ENCODE results near the gene PUS1. TPM values are rescaled to one million over a fixed set of nuclear protein-coding genes. Genes with fewer than 3 reads are reported as not detected.
A peak's percentile ranks its signal among the peaks of the same experiment; 100 is the strongest.
"Not testable (repeated sequence)": the region's sequence is repeated elsewhere in the genome, so short reads cannot be mapped to it uniquely, and the experiment has no call there.

The PUS1 gene
- total RNA-seq (10 to 100 TPM; 56.9 to 57.0 TPM), polyA plus RNA-seq (10 to 100 TPM; 16.9 to 35.1 (median 17.5) TPM), total RNA-seq (19.2 to 97.9 (median 35.9) reads per million in 6 experiments)

DNA sequence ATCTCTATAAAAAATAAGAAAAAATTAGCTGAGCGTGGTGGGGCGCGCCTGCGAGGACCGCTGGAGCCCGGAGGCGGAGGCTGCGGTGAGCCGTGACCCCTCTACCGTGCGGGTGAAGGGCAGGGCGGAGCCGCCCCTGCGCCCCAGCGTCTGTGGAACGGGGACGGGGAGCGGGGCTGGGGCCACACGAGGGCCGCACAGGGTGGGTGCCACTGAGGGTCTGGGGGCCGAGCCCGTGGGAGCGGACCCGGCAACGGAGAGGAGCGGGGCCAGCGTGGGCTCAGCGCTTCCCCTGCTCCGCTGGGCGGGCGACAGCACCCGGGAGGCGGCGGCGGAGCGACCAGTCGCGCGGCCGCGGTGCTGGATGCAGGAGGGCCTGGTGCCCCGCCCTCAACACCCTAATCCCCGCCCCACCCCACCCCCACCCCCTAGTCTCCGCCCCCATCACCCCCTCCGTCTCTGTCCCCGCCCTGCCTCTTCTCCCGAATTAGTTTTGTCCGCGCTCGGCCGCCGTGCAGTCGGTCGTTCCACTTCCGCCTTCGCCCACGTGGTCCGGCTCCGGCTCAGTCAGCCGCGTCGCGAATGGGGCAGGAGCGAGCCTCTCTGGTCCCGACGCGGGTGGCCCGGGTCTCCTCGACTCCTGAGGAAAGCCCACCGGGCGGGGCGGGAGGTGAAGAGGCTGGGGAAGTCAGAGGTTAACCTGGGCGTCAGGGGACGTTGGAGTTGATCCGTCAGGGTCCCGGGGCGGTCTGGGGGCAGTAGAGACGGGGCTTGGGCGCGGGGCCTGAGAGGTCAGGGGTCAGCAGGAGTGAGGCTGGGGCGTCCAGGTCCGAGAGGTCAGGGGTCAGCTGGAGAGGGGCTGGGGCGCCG lies at the start of gene PUS1:
Gene PUS1, plus strand, starts transcription at position 566 of the 870 bp plus-strand sequence. CDS start 447 bp downstream, outside the sequence.
- peaks cover 0 to 24% (median 6%) of the 10 kb centered on the region in 3 donors for H3K36me3 Mint-ChIP-seq
- H3K4me3 Mint-ChIP-seq: peak within 1 kb of the TSS; percentile 88 to 99 (median 94)
- H3K27me3 Mint-ChIP-seq: no peaks in the 10 kb centered on the region
- H3K4me1 Mint-ChIP-seq: peaks cover 14 to 33% (median 21%) of the 10 kb centered on the region in 4 donors
- peak; percentile 89 to 97 (median 92) for DNase-seq
- peak; percentile 82 to 83 for ATAC-seq
- H3K9me3 Mint-ChIP-seq: no peaks in the 10 kb centered on the region
- POLR2A ChIA-PET: interaction anchor here (0.6 to 4.3 kb wide), 8 partner anchors 10 to 153 kb away, joined by 3 to 42 read pairs (median 5); partner anchors contain the start of gene EP400
- peak within 1 kb of the TSS; percentile 77 to 95 (median 92) for H3K27ac Mint-ChIP-seq

GRCh38 chr12:131882804-131883520 lies 46.1 kb upstream of the PUS1 start:
- Mint-ChIP-seq H3K36me3 (peaks cover 0 to 6% (median 0%) of the 10 kb centered on the region in 3 donors), H3K27ac (no peak overlapping the region), H3K4me3 (no peak overlapping the region), H3K4me1 (peaks cover 0 to 1% (median 0%) of the 10 kb centered on the region in 4 donors), H3K27me3 (peaks cover 0 to 10% (median 3%) of the 10 kb centered on the region in 5 donors), H3K9me3 (peaks cover 0 to 7% (median 2%) of the 10 kb centered on the region in 9 donors)
- ATAC-seq (no peak), DNase-seq (no peak)
- POLR2A ChIA-PET: no interaction called here

- no peak overlapping the region for H3K27ac Mint-ChIP-seq
- ATAC-seq: no peak
- H3K9me3 Mint-ChIP-seq: peaks cover 0 to 7% (median 2%) of the 10 kb centered on the region in 9 donors
- POLR2A ChIA-PET: no interaction called here
- H3K36me3 Mint-ChIP-seq: peaks cover 0 to 6% (median 0%) of the 10 kb centered on the region in 3 donors
- peaks cover 0 to 1% (median 0%) of the 10 kb centered on the region in 4 donors for H3K4me1 Mint-ChIP-seq
- DNase-seq: no peak
- H3K4me3 Mint-ChIP-seq: no peak overlapping the region
- H3K27me3 Mint-ChIP-seq: peaks cover 0 to 10% (median 3%) of the 10 kb centered on the region in 5 donors
Observed at GRCh38 chr12:131883521-131883900, 45.6 kb upstream of the PUS1 start.

DNA sequence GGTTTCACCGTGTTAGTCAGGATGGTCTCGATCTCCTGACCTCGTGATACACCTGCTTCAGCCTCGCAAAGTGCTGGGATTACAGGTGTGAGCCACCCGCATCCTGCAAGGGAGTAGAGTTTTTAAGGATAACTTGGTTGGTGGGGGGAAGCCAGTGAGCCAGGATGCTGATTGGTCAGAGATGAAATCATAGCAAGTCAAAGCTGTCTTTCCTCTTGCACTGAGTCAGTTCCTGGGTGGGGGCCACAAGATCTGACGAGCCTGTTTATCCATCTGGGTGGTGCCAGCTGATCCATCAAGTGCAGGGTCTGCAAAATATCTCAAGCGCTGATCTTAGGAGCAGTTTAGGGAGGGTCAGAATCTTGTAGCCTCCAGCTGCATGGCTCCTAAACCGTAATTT lies 44.0 kb upstream of the PUS1 start:
- H3K4me3 Mint-ChIP-seq, POLR2A ChIA-PET, H3K27ac Mint-ChIP-seq, H3K36me3 Mint-ChIP-seq, H3K27me3 Mint-ChIP-seq, H3K4me1 Mint-ChIP-seq, H3K9me3 Mint-ChIP-seq, ATAC-seq, DNase-seq: not testable (repeated sequence)

GRCh38 chr12:131885543-131886057 lies 43.5 kb upstream of the PUS1 start:
- no peak overlapping the region for H3K27ac Mint-ChIP-seq
- peaks cover 0 to 7% (median 2%) of the 10 kb centered on the region in 9 donors for H3K9me3 Mint-ChIP-seq
- H3K27me3 Mint-ChIP-seq: peaks cover 0 to 4% (median 0%) of the 10 kb centered on the region in 5 donors
- H3K36me3 Mint-ChIP-seq: peaks cover 0 to 6% (median 0%) of the 10 kb centered on the region in 3 donors
- H3K4me1 Mint-ChIP-seq: peaks cover 0 to 4% (median 0%) of the 10 kb centered on the region in 4 donors
- ATAC-seq (no peak), DNase-seq (no peak)
- POLR2A ChIA-PET: no interaction called here
- H3K4me3 Mint-ChIP-seq: no peak overlapping the region

DNA sequence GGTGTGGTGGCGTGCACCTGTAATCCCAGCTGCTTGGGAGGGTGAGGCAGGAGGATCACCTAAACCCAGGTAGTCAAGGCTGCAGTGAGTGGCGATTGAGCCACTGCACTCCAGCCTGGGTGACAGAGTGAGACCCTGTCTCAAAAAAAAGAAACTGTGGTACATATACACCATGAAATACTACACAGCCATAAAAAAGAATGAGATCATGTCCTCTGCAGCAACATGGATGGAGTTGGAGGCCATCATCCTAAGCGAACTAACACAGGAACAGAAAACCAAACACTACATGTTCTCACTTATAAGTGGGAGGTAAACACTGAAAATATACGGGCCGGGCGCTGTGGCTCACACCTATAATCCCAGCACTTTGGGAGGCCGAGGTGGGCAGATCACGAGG lies 37.4 kb upstream of the PUS1 start:
- peak overlapping the region in 1 of 10 donors; percentile 24 for H3K4me3 Mint-ChIP-seq
- peaks cover 7 to 14% (median 10%) of the 10 kb centered on the region in 4 donors for H3K4me1 Mint-ChIP-seq
- H3K9me3 Mint-ChIP-seq, H3K36me3 Mint-ChIP-seq, ATAC-seq, DNase-seq, POLR2A ChIA-PET, H3K27me3 Mint-ChIP-seq: not testable (repeated sequence)
- peak overlapping the region in 1 of 10 donors; percentile 23 for H3K27ac Mint-ChIP-seq

GRCh38 chr12:131892711-131893604 lies 36.1 kb upstream of the PUS1 start:
- POLR2A ChIA-PET: no interaction called here
- H3K36me3 Mint-ChIP-seq: peaks cover 0 to 2% (median 0%) of the 10 kb centered on the region in 3 donors
- H3K27ac Mint-ChIP-seq: peak overlapping the region in 6 of 10 donors; percentile 24 to 85 (median 66)
- DNase-seq (no peak), ATAC-seq (no peak)
- peaks cover 11 to 26% (median 17%) of the 10 kb centered on the region in 4 donors for H3K4me1 Mint-ChIP-seq
- H3K9me3 Mint-ChIP-seq: no peaks in the 10 kb centered on the region
- no peaks in the 10 kb centered on the region for H3K27me3 Mint-ChIP-seq
- peak overlapping the region in 6 of 10 donors; percentile 59 to 90 (median 61) for H3K4me3 Mint-ChIP-seq

- DNase-seq (peak in 2 of 10 donors; percentile 13 to 22), ATAC-seq (no peak)
- POLR2A ChIA-PET: no interaction called here
- Mint-ChIP-seq H3K27me3 (no peaks in the 10 kb centered on the region), H3K36me3 (peaks cover 0 to 2% (median 0%) of the 10 kb centered on the region in 3 donors), H3K27ac (peak overlapping the region; percentile 24 to 82 (median 53)), H3K4me1 (peaks cover 11 to 29% (median 20%) of the 10 kb centered on the region in 4 donors), H3K4me3 (peak overlapping the region; percentile 9 to 90 (median 60)), H3K9me3 (no peaks in the 10 kb centered on the region)
Observed at GRCh38 chr12:131893605-131894312, 35.3 kb upstream of the PUS1 start.

GRCh38 chr12:131894313-131894860 lies 34.7 kb upstream of the PUS1 start, which contains the start of gene ULK1:
ULK1 (plus strand) TSS chr12:131894622; CDS start chr12:131895002, 380 bp downstream.
- peak within 1 kb of the TSS; percentile 75 to 95 (median 88) for H3K4me3 Mint-ChIP-seq
- H3K4me1 Mint-ChIP-seq: peaks cover 11 to 29% (median 20%) of the 10 kb centered on the region in 4 donors
- ATAC-seq (peak; percentile 80 to 81), DNase-seq (peak; percentile 88 to 98 (median 93))
- no peaks in the 10 kb centered on the region for H3K27me3 Mint-ChIP-seq
- no peaks in the 10 kb centered on the region for H3K9me3 Mint-ChIP-seq
- peaks cover 0 to 2% (median 0%) of the 10 kb centered on the region in 3 donors for H3K36me3 Mint-ChIP-seq
- POLR2A ChIA-PET: no interaction called here
- H3K27ac Mint-ChIP-seq: peak within 1 kb of the TSS; percentile 76 to 96 (median 88)

DNA sequence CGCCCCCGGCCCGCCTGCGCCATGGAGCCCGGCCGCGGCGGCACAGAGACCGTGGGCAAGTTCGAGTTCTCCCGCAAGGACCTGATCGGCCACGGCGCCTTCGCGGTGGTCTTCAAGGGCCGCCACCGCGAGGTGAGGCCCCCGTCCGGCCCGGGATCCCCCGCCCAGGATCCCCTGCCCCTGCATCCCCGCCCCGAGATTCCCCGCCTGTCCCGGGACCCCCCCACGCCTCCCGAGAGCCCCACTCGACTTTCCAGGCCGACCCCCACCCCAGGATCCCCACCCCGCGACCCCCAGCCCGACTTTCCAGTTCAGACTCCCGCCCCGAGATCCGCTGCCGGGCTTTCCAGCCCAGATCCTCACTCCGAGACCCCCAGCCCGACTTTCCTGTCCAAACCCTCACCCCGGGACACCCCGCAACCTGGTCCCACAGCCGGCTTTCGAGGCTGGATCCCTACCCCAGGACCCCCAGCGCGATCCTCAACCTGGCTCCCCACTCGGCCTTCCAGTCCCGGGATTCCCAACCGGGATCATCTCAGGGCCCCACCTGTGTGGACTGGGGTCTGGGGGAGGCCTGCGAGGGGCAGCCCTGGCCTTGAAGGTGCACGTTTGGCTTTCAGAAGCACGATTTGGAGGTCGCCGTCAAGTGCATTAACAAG lies 34.0 kb upstream of the PUS1 start:
- no peaks in the 10 kb centered on the region for H3K27me3 Mint-ChIP-seq
- H3K4me3 Mint-ChIP-seq: peak overlapping the region; percentile 75 to 95 (median 88)
- H3K4me1 Mint-ChIP-seq: peaks cover 9 to 30% (median 21%) of the 10 kb centered on the region in 4 donors
- peak in 1 of 2 donors; percentile 2 for ATAC-seq
- H3K27ac Mint-ChIP-seq: peak overlapping the region; percentile 76 to 96 (median 88)
- no peaks in the 10 kb centered on the region for H3K9me3 Mint-ChIP-seq
- H3K36me3 Mint-ChIP-seq: peaks cover 0 to 2% (median 0%) of the 10 kb centered on the region in 3 donors
- peak in 1 of 10 donors; percentile 34 for DNase-seq
- POLR2A ChIA-PET: interaction anchor here (2.1 kb wide), 1 partner anchor 33 kb away, joined by 7 read pairs; no protein-coding TSS in a partner anchor
